Measurements from ENCODE around the gene ZNF778. TPM values are rescaled to one million over a fixed set of nuclear protein-coding genes. Genes with fewer than 3 reads are reported as not detected.

ZNF778 gene
- total RNA-seq, 4 donors from 2014 or later: 7.5 to 23.3 (median 11.9) TPM

- no peak for TF ChIP-seq CTCF (IDR thresholded peaks at IDR 0.05; ENCODE audit: low read depth)
These were observed 57.7 kb downstream of the ZNF778 start for GRCh38 chr16:89275284-89275584.

GRCh38 chr16:89275837-89276720, 58.6 kb downstream of the ZNF778 start:
- no peak for TF ChIP-seq CTCF (IDR thresholded peaks at IDR 0.05; ENCODE audit: low read depth)

GRCh38 chr16:89277049-89277448, 59.5 kb downstream of the ZNF778 start:
- TF ChIP-seq CTCF (IDR thresholded peaks at IDR 0.05; ENCODE audit: low read depth): no peak

GRCh38 chr16:89277641-89278341, 60.3 kb downstream of the ZNF778 start:
- no peak for TF ChIP-seq CTCF (IDR thresholded peaks at IDR 0.05; ENCODE audit: low read depth)

GRCh38 chr16:89278441-89279240, 61.1 kb downstream of the ZNF778 start:
- TF ChIP-seq CTCF (IDR thresholded peaks at IDR 0.05; ENCODE audit: low read depth): no peak

GRCh38 chr16:89279666-89280481, 62.4 kb downstream of the ZNF778 start:
- TF ChIP-seq CTCF (IDR thresholded peaks at IDR 0.05; ENCODE audit: low read depth): no peak
